H1 (cell line): ENCODE data around the gene DDAH2. TPM values are rescaled to one million over a fixed set of nuclear protein-coding genes. Genes with fewer than 3 reads are reported as not detected.

Experiments used
- CTCF ChIA-PET: fragments of 300-600 bp; sonication (Branson Sonifier 250); formaldehyde crosslinking; loops from one replicate; lab custom pipeline; 2021; ENCODE audit not compliant: partially characterized antibody; lab: Charles Lee
- POLR2A ChIA-PET: fragments of 300-600 bp; sonication (Branson Sonifier 250); formaldehyde crosslinking; loops from one replicate; lab custom pipeline; 2021; ENCODE audit warnings: inconsistent platforms; ENCODE audit not compliant: partially characterized antibody; lab: Charles Lee
- DNase-seq, 2 experiments: peaks; one replicate each; pipeline versions ENCODE4 v3.0.0 to v3.0.0-alpha.2; 2010 to 2022; ENCODE audit warnings: low spot score in 2 of 2, low read depth in 1 of 2, mixed read lengths in 1 of 2
- FAIRE-seq: peaks from 2 replicates; lab custom pipeline; 2011; peaks lifted over from hg19 to GRCh38; lab: Jason Lieb, UNC
- H2AFZ ChIP-seq: 2 replicates; pipeline ENCODE4 v1.8.1; 2012; ENCODE audit warnings: low read length, inconsistent platforms
- H2AK5ac ChIP-seq: 2 replicates; pipeline ENCODE4 v1.6.1; 2013; ENCODE audit warnings: low read depth, low read length
- H2BK120ac ChIP-seq: replicated peaks from 2 replicates; pipeline ENCODE3; 2013; ENCODE audit warnings: low read depth, low read length, inconsistent platforms
- H2BK12ac ChIP-seq: 2 replicates; pipeline ENCODE4 v1.6.1; 2013; ENCODE audit warnings: low read depth, low read length
- H2BK15ac ChIP-seq: 2 replicates; pipeline ENCODE4 v1.6.1; 2013; ENCODE audit warnings: low read length
- H2BK20ac ChIP-seq: 2 replicates; pipeline ENCODE4 v1.6.1; 2013; ENCODE audit warnings: low read length
- H2BK5ac ChIP-seq: 2 replicates; pipeline ENCODE4 v1.6.1; 2013; ENCODE audit warnings: low read depth, low read length
- H3K14ac ChIP-seq: 2 replicates; pipeline ENCODE4 v1.6.1; 2013; ENCODE audit warnings: inconsistent platforms; ENCODE audit not compliant: insufficient read length
- H3K18ac ChIP-seq: 2 replicates; pipeline ENCODE4 v1.6.1; 2013; ENCODE audit warnings: low read length; ENCODE audit errors: extremely low read depth
- H3K23ac ChIP-seq: 2 replicates; pipeline ENCODE4 v1.6.1; 2013; ENCODE audit warnings: inconsistent platforms; ENCODE audit not compliant: insufficient read length
- H3K23me2 ChIP-seq: 2 replicates; pipeline ENCODE4 v1.6.1; 2013; ENCODE audit warnings: low read depth, low read length
- H3K27ac ChIP-seq: 2 replicates; pipeline ENCODE4 v1.6.1; 2011; ENCODE audit warnings: low read depth, low read length, inconsistent platforms
- H3K27me3 ChIP-seq, 4 experiments: replicated peaks in 1 of 4; 1 replicate in 1 of 4; 2 replicates in 3 of 4; pipeline versions ENCODE4 v1.6.1 to v1.8.1; 2011 to 2013; ENCODE audit warnings: low read length in 3 of 4, mild to moderate bottlenecking in 3 of 4, inconsistent platforms in 2 of 4, mixed read lengths in 2 of 4, moderate library complexity in 1 of 4; ENCODE audit not compliant: control insufficient read depth in 3 of 4, insufficient read depth in 3 of 4; ENCODE audit errors: extremely low read depth in 1 of 4
- H3K36me3 ChIP-seq, 4 experiments: 2 replicates each; pipeline versions ENCODE4 v1.6.1 to v1.8.1; 2011 to 2013; ENCODE audit warnings: mild to moderate bottlenecking in 4 of 4, low read length in 3 of 4, moderate library complexity in 2 of 4, control low read depth in 1 of 4, inconsistent platforms in 1 of 4; ENCODE audit not compliant: insufficient read depth in 4 of 4, control insufficient read depth in 2 of 4
- H3K4ac ChIP-seq: replicated peaks from 2 replicates; pipeline ENCODE3; 2013; ENCODE audit warnings: low read length, low read depth, mixed read lengths, inconsistent platforms; ENCODE audit not compliant: insufficient read length
- H3K4me1 ChIP-seq, 4 experiments: replicated peaks in 1 of 4; 1 replicate in 1 of 4; 2 replicates in 3 of 4; pipeline versions ENCODE4 v1.6.1 to v1.8.1; 2011 to 2013; ENCODE audit warnings: low read length in 3 of 4, inconsistent platforms in 2 of 4, mixed read lengths in 1 of 4; ENCODE audit not compliant: insufficient read depth in 4 of 4, control insufficient read depth in 3 of 4
- H3K4me2 ChIP-seq, 2 experiments: 2 replicates each; pipeline versions ENCODE4 v1.6.1 to v1.8.1; 2011 to 2013; ENCODE audit warnings: low read depth in 2 of 2, low read length in 2 of 2, control low read depth in 1 of 2, inconsistent platforms in 1 of 2, mild to moderate bottlenecking in 1 of 2; ENCODE audit not compliant: insufficient read depth in 1 of 2
- H3K4me3 ChIP-seq, 4 experiments: fragments of 200-600, 300-600 bp in 1 of 4; sonication (generic), shearing (Covaris generic), sonication (Bioruptor Twin) in 1 of 4; 2 replicates each; pipeline versions ENCODE4 v1.5.1 to v1.8.1; 2011 to 2016; ENCODE audit warnings: low read length in 4 of 4, low read depth in 3 of 4, control low read depth in 2 of 4, inconsistent platforms in 2 of 4, mild to moderate bottlenecking in 2 of 4, mixed read lengths in 1 of 4, moderate library complexity in 1 of 4; ENCODE audit not compliant: insufficient read depth in 2 of 4; ENCODE audit errors: extremely low read depth in 1 of 4
- H3K56ac ChIP-seq: replicated peaks from 2 replicates; pipeline ENCODE3; 2013; ENCODE audit warnings: low read depth, mild to moderate bottlenecking, mixed read lengths, low read length, inconsistent platforms; ENCODE audit not compliant: insufficient read length
- H3K79me1 ChIP-seq: 2 replicates; pipeline ENCODE4 v1.6.1; 2013; ENCODE audit warnings: low read depth, low read length, control low read depth
- H3K79me2 ChIP-seq, 2 experiments: 2 replicates each; pipeline versions ENCODE4 v1.6.1 to v1.8.1; 2012 to 2013; ENCODE audit warnings: low read length in 2 of 2, mild to moderate bottlenecking in 2 of 2, inconsistent platforms in 1 of 2; ENCODE audit not compliant: insufficient read depth in 2 of 2, control insufficient read depth in 1 of 2
- H3K9ac ChIP-seq, 4 experiments: replicated peaks in 1 of 4; 1 replicate in 1 of 4; 2 replicates in 3 of 4; pipeline versions ENCODE4 v1.6.1 to v1.8.1; 2011 to 2013; ENCODE audit warnings: low read depth in 3 of 4, low read length in 3 of 4, control low read depth in 2 of 4, mild to moderate bottlenecking in 2 of 4, moderate library complexity in 2 of 4, inconsistent platforms in 1 of 4; ENCODE audit errors: extremely low read depth in 1 of 4
- H3K9me3 ChIP-seq, 2 experiments: 2 replicates each; pipeline versions ENCODE4 v1.6.1 to v1.8.1; 2012 to 2013; ENCODE audit warnings: mild to moderate bottlenecking in 2 of 2, moderate library complexity in 2 of 2, control low read depth in 1 of 2, inconsistent platforms in 1 of 2, low read depth in 1 of 2, low read length in 1 of 2, mixed read lengths in 1 of 2; ENCODE audit not compliant: insufficient read depth in 2 of 2
- H4K20me1 ChIP-seq, 2 experiments: replicated peaks in 1 of 2; 2 replicates each; pipeline versions ENCODE3 to v1.8.1; 2011 to 2013; ENCODE audit warnings: inconsistent platforms in 2 of 2, low read length in 2 of 2, mild to moderate bottlenecking in 1 of 2; ENCODE audit not compliant: insufficient read depth in 2 of 2, control insufficient read depth in 1 of 2
- H4K5ac ChIP-seq: 2 replicates; pipeline ENCODE4 v1.6.1; 2013; ENCODE audit warnings: low read length, low read depth, mixed read lengths, inconsistent platforms; ENCODE audit not compliant: insufficient read length
- H4K8ac ChIP-seq: 2 replicates; pipeline ENCODE4 v1.8.0; 2013; ENCODE audit warnings: mild to moderate bottlenecking, moderate library complexity, low read length, inconsistent platforms; ENCODE audit not compliant: insufficient read depth; ENCODE audit errors: extremely low read depth
- H4K91ac ChIP-seq: replicated peaks from 2 replicates; pipeline ENCODE3; 2013; ENCODE audit warnings: low read length, mixed read lengths, inconsistent platforms; ENCODE audit not compliant: insufficient read length
- ASH2L ChIP-seq: fragments of 200-600, 300-600 bp; sonication (generic); IDR thresholded peaks from one replicate; pipeline ENCODE4 v1.7.1; 2017; ENCODE audit warnings: low read length
- BACH1 ChIP-seq: IDR thresholded peaks from 2 replicates; pipeline ENCODE4 v1.6.1; 2012; ENCODE audit warnings: low read length, improper control_type of control experiment
- CHD2 ChIP-seq: IDR thresholded peaks from 2 replicates; pipeline ENCODE4 v1.6.1; 2012; ENCODE audit warnings: low read length, improper control_type of control experiment
- CREB1 ChIP-seq: IDR thresholded peaks from 2 replicates; pipeline ENCODE4 v1.6.1; 2012; ENCODE audit warnings: inconsistent platforms
- EP300 ChIP-seq, 2 experiments: IDR thresholded peaks; 1 replicate in 1 of 2; 2 replicates in 1 of 2; pipeline ENCODE4 v1.6.1; 2011 to 2012; ENCODE audit warnings: low read depth in 2 of 2, low read length in 2 of 2, mild to moderate bottlenecking in 2 of 2, borderline replicate concordance in 1 of 2, inconsistent platforms in 1 of 2, moderate library complexity in 1 of 2
- JUND ChIP-seq: IDR thresholded peaks from 2 replicates; pipeline ENCODE4 v1.6.1; 2011; ENCODE audit warnings: mild to moderate bottlenecking, improper control_type of control experiment, low read length
- KDM5A ChIP-seq: fragments of 200-600 bp; IDR thresholded peaks from 2 replicates; pipeline ENCODE4 v1.7.1; 2012; ENCODE audit warnings: mild to moderate bottlenecking, low read length, inconsistent platforms, mixed read lengths
- POU5F1 ChIP-seq: IDR thresholded peaks from 2 replicates; pipeline ENCODE4 v1.6.1; 2011; ENCODE audit warnings: low read depth, mild to moderate bottlenecking, low read length, moderate library complexity
- SIX5 ChIP-seq: IDR thresholded peaks from 2 replicates; pipeline ENCODE4 v1.6.1; 2011; ENCODE audit warnings: mild to moderate bottlenecking, low read depth, low read length
- SP1 ChIP-seq: IDR thresholded peaks from 2 replicates; pipeline ENCODE4 v1.6.1; 2011; ENCODE audit warnings: low read depth, low read length
- SUZ12 ChIP-seq: fragments of 200-600 bp; sonication (generic); IDR thresholded peaks from 2 replicates; pipeline ENCODE4 v1.6.1; 2012; ENCODE audit warnings: mild to moderate bottlenecking, inconsistent platforms, low read length, moderate library complexity, mixed read lengths
- YY1 ChIP-seq: IDR thresholded peaks from 2 replicates; pipeline ENCODE4 v1.6.1; 2011; ENCODE audit warnings: low read depth, mild to moderate bottlenecking, low read length
- WGBS, 2 experiments: shearing (Covaris generic) in 1 of 2; methylation state at CpG; one replicate each; pipeline versions ENCODE4 v1.1.6 to v1.1.7; 2013 to 2015; ENCODE audit warnings: low lambda C conversion rate in 2 of 2, mixed read lengths in 2 of 2, inconsistent platforms in 1 of 2, low coverage in 1 of 2, missing lambda C conversion rate in 1 of 2; ENCODE audit not compliant: insufficient replicate concordance in 2 of 2, insufficient coverage in 1 of 2, insufficient read length in 1 of 2; ENCODE audit errors: extremely low coverage in 1 of 2, missing lambda C conversion rate in 1 of 2; 5-methylcytosine and 5-hydroxymethylcytosine counted together
- polyA plus RNA-seq, 7 experiments: library from polyadenylated mRNA; depleted of rRNA in 3 of 7; stranded (reverse) in 5 of 7; unstranded in 2 of 7; fragments of >200 nt in 5 of 7; fragments of 200-250 nt in 2 of 7; gene quantifications; 1 replicate in 5 of 7; 2 replicates in 1 of 7; 4 replicates in 1 of 7; pipeline versions ENCODE4 v1.2.1 to v1.2.3, GENCODE V29; 2011 to 2013; ENCODE audit warnings: missing spikeins in 2 of 7, mixed read lengths in 2 of 7
- total RNA-seq: library from RNA; stranded (reverse); fragmentation: NEBNext Ultra II Directional; extraction: Animal tissue kit (Norgen Biotek cat#: 25700); gene quantifications from 2 replicates; pipeline ENCODE4 v1.2.1, GENCODE V29; 2021
- TF ChIP-seq, protein P1 (sequence below): IDR thresholded peaks from 2 replicates; pipeline ENCODE4 v1.6.1; 2012; ENCODE audit warnings: low read length, inconsistent platforms

DDAH2 gene
- total and polyA plus RNA-seq, 2 of the 8 experiments (the other 6 are each of a cell fraction or from before 2014, with no cell fraction given), result 53.3 to 73.5 TPM

DNA sequence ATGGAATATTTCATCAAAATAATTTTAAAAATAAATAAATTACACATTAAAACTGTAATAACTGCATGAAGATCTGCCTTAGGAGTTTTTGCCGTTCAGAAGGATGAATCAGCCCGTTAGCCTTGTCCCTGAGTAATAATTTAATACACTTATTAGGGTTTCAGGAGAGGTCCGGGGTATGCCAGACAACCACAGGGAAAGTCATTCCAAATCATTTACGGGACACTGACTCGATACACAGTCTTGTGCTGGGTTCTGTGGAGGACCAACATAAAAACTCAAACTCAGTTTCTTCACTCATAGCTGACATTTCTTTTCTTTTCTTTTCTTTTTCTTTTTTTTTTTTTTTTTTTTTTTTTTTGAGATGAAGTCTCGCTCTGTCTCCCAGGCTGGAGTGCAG lies 23.2 kb downstream of the DDAH2 start:
- no peak overlapping the region for H4K5ac ChIP-seq
- peaks cover 6% of the 10 kb centered on the region for H3K79me1 ChIP-seq
- FAIRE-seq (no peak), DNase-seq (no peak)
- TF ChIP-seq EP300 (IDR thresholded peaks at IDR 0.05; ENCODE audit: borderline replicate concordance in 1 of 2, low read depth in 2 of 2, low read length in 2 of 2) (no peak), CHD2 (no peak), YY1 (no peak), ASH2L (no peak), BACH1 (no peak), SUZ12 (no peak), POU5F1 (no peak), KDM5A (no peak), SP1 (no peak), CREB1 (no peak), SIX5 (no peak), JUND (no peak)
- TF ChIP-seq, protein P1, sequence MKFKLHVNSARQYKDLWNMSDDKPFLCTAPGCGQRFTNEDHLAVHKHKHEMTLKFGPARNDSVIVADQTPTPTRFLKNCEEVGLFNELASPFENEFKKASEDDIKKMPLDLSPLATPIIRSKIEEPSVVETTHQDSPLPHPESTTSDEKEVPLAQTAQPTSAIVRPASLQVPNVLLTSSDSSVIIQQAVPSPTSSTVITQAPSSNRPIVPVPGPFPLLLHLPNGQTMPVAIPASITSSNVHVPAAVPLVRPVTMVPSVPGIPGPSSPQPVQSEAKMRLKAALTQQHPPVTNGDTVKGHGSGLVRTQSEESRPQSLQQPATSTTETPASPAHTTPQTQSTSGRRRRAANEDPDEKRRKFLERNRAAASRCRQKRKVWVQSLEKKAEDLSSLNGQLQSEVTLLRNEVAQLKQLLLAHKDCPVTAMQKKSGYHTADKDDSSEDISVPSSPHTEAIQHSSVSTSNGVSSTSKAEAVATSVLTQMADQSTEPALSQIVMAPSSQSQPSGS, result no peak
- no peak overlapping the region for H3K27ac ChIP-seq
- H3K18ac ChIP-seq, result no peak overlapping the region
- H2BK12ac ChIP-seq, result no peak overlapping the region
- H2BK5ac ChIP-seq, result no peak overlapping the region
- no peak overlapping the region for H3K14ac ChIP-seq
- H3K4me1 ChIP-seq, result peaks cover 2 to 7% (median 4%) of the 10 kb centered on the region in 4 experiments; a peak in 5 of 7 replicates
- H3K79me2 ChIP-seq, result peaks cover 0 to 7% of the 10 kb centered on the region in 2 experiments; a peak in 2 of 4 replicates
- no peak overlapping the region for H3K9ac ChIP-seq
- H3K56ac ChIP-seq, result no peak overlapping the region
- no peak overlapping the region for H3K23ac ChIP-seq
- H3K4ac ChIP-seq, result no peak overlapping the region
- peaks cover 11% of the 10 kb centered on the region; the same call in 1 of the 2 replicates for H3K23me2 ChIP-seq
- no peak overlapping the region for H2AFZ ChIP-seq
- H3K9me3 ChIP-seq, result no peaks in the 10 kb centered on the region
- ChIA-PET POLR2A (interaction anchor here (1.1 kb wide), 1 partner anchor 34 kb away, joined by 5 read pairs; the partner anchor contains the start of gene MSH5), CTCF (interaction anchor here (1.1 to 1.2 kb wide), 2 partner anchors 16 to 64 kb away, joined by 3 read pairs; no protein-coding TSS in a partner anchor)
- no peak overlapping the region for H2BK15ac ChIP-seq
- no peak overlapping the region for H4K8ac ChIP-seq
- no peaks in the 10 kb centered on the region for H3K27me3 ChIP-seq
- H3K4me3 ChIP-seq, result no peak overlapping the region
- H3K36me3 ChIP-seq, result no peaks in the 10 kb centered on the region; a peak in 1 of 8 replicates
- no peak overlapping the region for H4K91ac ChIP-seq
- no peak overlapping the region for H2BK120ac ChIP-seq
- no peak overlapping the region for H2BK20ac ChIP-seq
- H2AK5ac ChIP-seq, result no peak overlapping the region
- 91% methylated on average over 5 of the region's 6 CpGs; no CpG with 5 or more reads in 1 of the 2 experiments for WGBS, 2 experiments
- H4K20me1 ChIP-seq, result no peaks in the 10 kb centered on the region
- no peak overlapping the region for H3K4me2 ChIP-seq
